Prostate gland (tissue), 2 donors: ENCODE data around the gene NUDT8. TPM values are rescaled to one million over a fixed set of nuclear protein-coding genes. Genes with fewer than 3 reads are reported as not detected.

Experiments
- DNase-seq: peaks from one replicate; pipeline ENCODE4 v3.0.0-alpha.2; 2019; ENCODE audit warnings: low spot score
- H3K27ac ChIP-seq, 2 donors: fragments of 200-600 bp; sonication (generic); 2 replicates each; pipeline ENCODE4 v1.5.1; 2017 to 2019
- H3K27me3 ChIP-seq: fragments of 200-600 bp; sonication (generic); replicated peaks from 2 replicates; pipeline ENCODE4 v1.5.1; 2019; ENCODE audit not compliant: insufficient read depth
- H3K36me3 ChIP-seq, 2 donors: fragments of 200-600 bp; sonication (generic); 1 replicate in 1 of 2; 2 replicates in 1 of 2; pipeline versions ENCODE4 v1.5.1 to v1.8.1; 2017 to 2019
- H3K4me1 ChIP-seq: fragments of 200-600 bp; sonication (generic); replicated peaks from 2 replicates; pipeline ENCODE4 v1.5.1; 2019
- H3K4me3 ChIP-seq, 2 donors: fragments of 200-600 bp; sonication (generic); 2 replicates each; pipeline ENCODE4 v1.5.1; 2017 to 2019
- H3K9me3 ChIP-seq: fragments of 200-600 bp; sonication (generic); 2 replicates; pipeline ENCODE4 v1.5.1; 2017
- POLR2A ChIP-seq: fragments of 450-650 bp; IDR thresholded peaks from one replicate; pipeline ENCODE4 v1.6.1; 2016; ENCODE audit warnings: antibody characterized with exemption, mild to moderate bottlenecking
- POLR2AphosphoS5 ChIP-seq: sonication (generic); formaldehyde crosslinking; IDR thresholded peaks from one replicate; pipeline ENCODE4 v1.6.1; 2017; ENCODE audit warnings: antibody characterized with exemption
- WGBS: methylation state at CpG from one replicate; pipeline ENCODE4 v1.1.5; 2018; 5-methylcytosine and 5-hydroxymethylcytosine counted together
- intact Hi-C: fragments of 100-400 bp; cut with DNase I; formaldehyde crosslinking; loops from one replicate; pipeline ENCODE4 v1.14.2; 2022
- total RNA-seq, 2 donors: library from RNA; depleted of rRNA; stranded (reverse); fragments of >200 nt; gene quantifications; one replicate each; pipeline ENCODE4 v1.1.0, GENCODE V29; 2016
- TF ChIP-seq, protein P1 (sequence below), 4 experiments: fragments of 200-600 bp in 2 of 4; fragments of 450-650 bp in 2 of 4; sonication (generic) in 2 of 4; IDR thresholded peaks; 1 replicate in 3 of 4; 2 replicates in 1 of 4; pipeline ENCODE4 v1.5.1; 2016 to 2019; ENCODE audit warnings: antibody characterized with exemption in 4 of 4, mild to moderate bottlenecking in 2 of 4, moderate library complexity in 2 of 4

NUDT8 gene
- total RNA-seq, 2 donors from 2014 or later, result 7.2 to 29.2 TPM

DNA sequence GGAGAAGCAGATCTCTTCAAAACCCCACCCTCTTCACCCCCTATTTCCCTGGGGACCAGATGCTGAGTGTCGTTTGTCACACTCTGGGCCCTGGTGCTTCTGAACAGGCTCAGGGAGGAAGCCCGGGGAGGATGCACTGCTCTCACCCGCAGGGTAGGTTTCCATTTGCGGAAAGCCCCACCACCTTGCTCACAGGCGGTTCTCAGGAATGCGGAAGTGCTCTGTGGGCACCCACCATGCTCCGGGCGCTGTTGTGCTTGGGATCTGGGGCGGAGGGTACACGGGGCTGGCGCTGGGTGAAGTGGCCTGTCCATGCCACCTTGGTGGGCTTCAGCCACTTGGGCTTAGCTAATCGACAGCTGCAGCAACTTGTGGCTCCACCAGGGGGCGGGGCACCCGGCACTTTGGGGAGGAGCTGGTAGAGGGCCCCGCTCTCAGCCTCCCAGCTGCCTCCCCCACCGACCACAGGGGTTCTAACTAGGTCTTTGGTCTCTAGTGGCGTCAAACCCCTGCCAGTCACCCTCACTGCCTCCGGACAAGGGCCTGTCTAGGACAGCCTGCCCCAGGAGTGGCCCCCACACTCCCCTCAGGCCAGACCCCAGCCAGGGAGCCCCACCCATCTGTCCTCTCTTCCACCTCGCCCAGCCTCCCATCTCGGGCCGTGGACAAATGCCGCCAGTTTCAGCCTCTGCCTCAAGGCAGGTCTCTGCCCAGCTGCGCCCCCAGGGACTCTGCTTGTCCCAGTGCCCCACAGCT lies 15.6 kb downstream of the NUDT8 start:
- Histone ChIP-seq H3K27ac (peak overlapping the region; percentile 0 to 51), H3K36me3 (peaks cover 0 to 5% of the 10 kb centered on the region in 2 donors), H3K9me3 (no peaks in the 10 kb centered on the region), H3K27me3 (no peaks in the 10 kb centered on the region), H3K4me1 (no peaks in the 10 kb centered on the region), H3K4me3 (peak overlapping the region; percentile 9 to 28)
- 14% methylated on average over 22 of the region's 23 CpGs for WGBS
- DNase-seq, result no peak
- intact Hi-C loops, result no loop called here
- TF ChIP-seq POLR2AphosphoS5, result peak; percentile 29
- TF ChIP-seq, protein P1, sequence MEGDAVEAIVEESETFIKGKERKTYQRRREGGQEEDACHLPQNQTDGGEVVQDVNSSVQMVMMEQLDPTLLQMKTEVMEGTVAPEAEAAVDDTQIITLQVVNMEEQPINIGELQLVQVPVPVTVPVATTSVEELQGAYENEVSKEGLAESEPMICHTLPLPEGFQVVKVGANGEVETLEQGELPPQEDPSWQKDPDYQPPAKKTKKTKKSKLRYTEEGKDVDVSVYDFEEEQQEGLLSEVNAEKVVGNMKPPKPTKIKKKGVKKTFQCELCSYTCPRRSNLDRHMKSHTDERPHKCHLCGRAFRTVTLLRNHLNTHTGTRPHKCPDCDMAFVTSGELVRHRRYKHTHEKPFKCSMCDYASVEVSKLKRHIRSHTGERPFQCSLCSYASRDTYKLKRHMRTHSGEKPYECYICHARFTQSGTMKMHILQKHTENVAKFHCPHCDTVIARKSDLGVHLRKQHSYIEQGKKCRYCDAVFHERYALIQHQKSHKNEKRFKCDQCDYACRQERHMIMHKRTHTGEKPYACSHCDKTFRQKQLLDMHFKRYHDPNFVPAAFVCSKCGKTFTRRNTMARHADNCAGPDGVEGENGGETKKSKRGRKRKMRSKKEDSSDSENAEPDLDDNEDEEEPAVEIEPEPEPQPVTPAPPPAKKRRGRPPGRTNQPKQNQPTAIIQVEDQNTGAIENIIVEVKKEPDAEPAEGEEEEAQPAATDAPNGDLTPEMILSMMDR (IDR thresholded peaks at IDR 0.05), result peak; percentile 20 to 66 (median 48)
- TF ChIP-seq POLR2A, result peak; percentile 22

DNA sequence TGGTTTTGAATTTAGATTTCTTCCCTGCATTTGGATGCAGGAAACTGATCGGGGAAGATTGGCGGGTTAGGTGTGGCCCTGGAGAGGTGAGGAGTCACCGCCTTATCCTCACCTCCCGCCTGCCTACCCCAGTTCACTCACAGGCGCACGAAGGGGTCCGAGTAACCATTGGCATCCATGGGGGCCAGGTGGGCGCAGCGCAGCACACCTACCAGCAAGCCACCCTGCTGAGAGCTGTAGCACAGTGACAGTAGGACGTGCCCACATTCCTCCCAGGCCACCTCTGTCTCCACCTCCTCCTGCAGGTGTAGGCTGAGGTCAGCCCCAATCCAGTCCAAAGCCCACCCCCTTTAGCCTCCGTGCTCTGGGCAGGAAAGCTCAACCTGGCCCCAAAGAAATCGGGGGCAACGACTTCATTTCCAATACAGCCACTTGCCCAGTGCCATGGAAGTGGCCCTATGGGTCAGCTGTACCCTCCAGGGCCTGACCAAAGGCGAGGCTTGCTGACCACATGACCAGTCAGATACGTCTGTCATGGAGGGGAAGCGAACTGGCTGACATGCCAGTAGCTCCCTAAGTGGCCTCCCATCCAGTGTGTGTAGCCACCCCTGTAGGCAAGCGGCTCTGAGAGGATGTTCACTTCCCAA lies 16.3 kb downstream of the NUDT8 start:
- DNase-seq, result no peak
- TF ChIP-seq, protein P1 (IDR thresholded peaks at IDR 0.05), result no peak
- TF ChIP-seq POLR2A (no peak), POLR2AphosphoS5 (no peak)
- peaks cover 7 to 9% of the 10 kb centered on the region in 2 donors for H3K36me3 ChIP-seq
- H3K4me1 ChIP-seq, result no peaks in the 10 kb centered on the region
- H3K9me3 ChIP-seq, result no peaks in the 10 kb centered on the region
- intact Hi-C loops, result no loop called here
- H3K27me3 ChIP-seq, result no peaks in the 10 kb centered on the region
- peak overlapping the region; percentile 0 to 51 for H3K27ac ChIP-seq
- 83% methylated on average over 17 of the region's 17 CpGs for WGBS
- H3K4me3 ChIP-seq, result no peak overlapping the region

DNA sequence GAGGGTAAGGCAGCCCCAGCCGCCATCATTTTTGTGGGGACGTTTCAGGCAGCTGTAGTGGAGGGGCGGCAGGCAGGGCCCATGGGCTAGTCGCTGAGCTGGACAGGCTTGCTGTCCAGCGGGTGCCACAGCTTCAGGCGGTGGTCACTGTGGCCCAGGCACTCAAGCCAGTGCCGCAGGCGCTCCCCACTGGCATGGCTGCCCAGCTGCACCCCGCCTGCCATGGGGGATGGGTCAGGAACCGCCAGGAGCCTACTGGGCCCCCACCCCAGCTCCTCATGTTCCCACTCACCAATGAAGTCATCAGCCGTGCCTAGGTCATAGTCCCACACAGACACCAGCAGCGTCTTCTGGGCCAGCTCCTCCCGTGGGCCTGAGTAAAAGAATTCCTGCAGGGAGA lies 17.0 kb downstream of the NUDT8 start:
- no peaks in the 10 kb centered on the region for H3K9me3 ChIP-seq
- TF ChIP-seq POLR2AphosphoS5 (no peak), POLR2A (no peak)
- TF ChIP-seq, protein P1 (IDR thresholded peaks at IDR 0.05), result no peak
- intact Hi-C loops, result no loop called here
- peaks cover 7 to 9% of the 10 kb centered on the region in 2 donors for H3K36me3 ChIP-seq
- H3K27ac ChIP-seq, result no peak overlapping the region
- 90% methylated on average over 12 of the region's 13 CpGs for WGBS
- DNase-seq, result no peak
- H3K27me3 ChIP-seq, result no peaks in the 10 kb centered on the region
- H3K4me3 ChIP-seq, result no peak overlapping the region
- peaks cover 2% of the 10 kb centered on the region for H3K4me1 ChIP-seq

DNA sequence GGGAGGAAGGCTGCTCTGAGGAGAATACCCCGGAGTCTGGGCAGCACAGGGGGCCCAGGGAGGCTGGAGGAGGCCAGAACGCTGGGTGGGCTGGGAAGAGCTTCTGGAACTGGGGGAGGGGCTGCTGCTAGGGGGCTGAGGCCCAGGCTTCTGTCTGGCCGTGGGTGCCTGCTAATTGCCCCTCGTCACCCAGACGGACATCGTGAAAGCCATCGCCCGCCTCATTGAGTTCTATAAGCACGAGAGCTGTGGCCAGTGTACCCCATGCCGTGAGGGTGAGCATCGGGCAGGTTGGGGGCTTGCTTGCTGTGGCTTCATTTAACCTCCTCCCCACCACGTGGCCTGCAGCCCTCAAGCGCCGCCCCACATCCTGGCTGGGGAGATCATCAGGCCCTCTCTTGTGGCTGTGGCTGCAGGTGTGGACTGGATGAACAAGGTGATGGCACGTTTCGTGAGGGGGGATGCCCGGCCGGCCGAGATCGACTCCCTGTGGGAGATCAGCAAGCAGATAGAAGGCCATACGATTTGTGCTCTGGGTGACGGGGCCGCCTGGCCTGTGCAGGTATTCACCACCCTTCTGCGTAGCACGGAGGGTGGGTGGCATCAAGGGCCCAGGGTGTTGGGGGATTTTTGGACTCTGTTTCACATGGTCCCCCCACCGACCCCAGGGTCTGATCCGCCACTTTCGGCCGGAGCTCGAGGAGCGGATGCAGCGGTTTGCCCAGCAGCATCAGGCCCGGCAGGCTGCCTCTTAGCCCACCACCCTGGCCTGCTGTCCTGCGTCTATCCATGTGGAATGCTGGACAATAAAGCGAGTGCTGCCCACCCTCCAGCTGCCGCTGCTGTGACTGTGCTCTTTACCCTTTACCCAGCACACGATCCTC lies 17.8 kb downstream of the NUDT8 start:
- TF ChIP-seq POLR2AphosphoS5 (no peak), POLR2A (no peak)
- TF ChIP-seq, protein P1 (IDR thresholded peaks at IDR 0.05), result no peak
- DNase-seq, result no peak
- Histone ChIP-seq H3K27me3 (no peaks in the 10 kb centered on the region), H3K27ac (no peak overlapping the region), H3K4me1 (peaks cover 8% of the 10 kb centered on the region), H3K36me3 (peaks cover 7 to 9% of the 10 kb centered on the region in 2 donors), H3K9me3 (no peaks in the 10 kb centered on the region), H3K4me3 (no peak overlapping the region)
- WGBS, result 87% methylated on average over 35 of the region's 37 CpGs
- intact Hi-C loops, result no loop called here
